Mucosa of descending colon (tissue), 3 donors: ENCODE results near the gene NAA38. TPM values are rescaled to one million over a fixed set of nuclear protein-coding genes. Genes with fewer than 3 reads are reported as not detected.
A peak's percentile ranks its signal among the peaks of the same experiment; 100 is the strongest.

Experiments used
- ATAC-seq: fragments of 200-7000 bp; cut with Tn5 transposase; one replicate; pipeline ENCODE4 v1.9.1; 2020; ENCODE audit warnings: mild to moderate bottlenecking, moderate library complexity
- DNase-seq, 3 donors: peaks; one replicate each; pipeline ENCODE4 v3.0.0-alpha.2; 2020
- H3K36me3 ChIP-seq: fragments of 200-600 bp; one replicate; pipeline ENCODE4 v1.8.0; 2021; ENCODE audit warnings: low read depth, mild to moderate bottlenecking
- H3K4me1 ChIP-seq: fragments of 200-600 bp; one replicate; pipeline ENCODE4 v1.8.0; 2021; ENCODE audit warnings: low read depth, mild to moderate bottlenecking
- H3K4me3 ChIP-seq: fragments of 200-600 bp; one replicate; pipeline ENCODE4 v1.8.0; 2021; ENCODE audit warnings: mild to moderate bottlenecking
- H3K9me3 ChIP-seq: fragments of 200-600 bp; one replicate; pipeline ENCODE4 v1.8.0; 2021; ENCODE audit warnings: mild to moderate bottlenecking
- CTCF ChIP-seq: fragments of 200-600 bp; IDR thresholded peaks from one replicate; pipeline ENCODE4 v1.8.0; 2022; ENCODE audit warnings: antibody characterized with exemption, mild to moderate bottlenecking
- intact Hi-C, 2 donors: fragments of 100-400 bp; cut with DNase I in 1 of 2; cut with micrococcal nuclease in 1 of 2; formaldehyde crosslinking; loops; one replicate each; pipeline versions ENCODE4 v1.11.0 to v1.11.1; 2022; cut with DNase I, micrococcal nuclease
- total RNA-seq, 3 donors: library from RNA; stranded (reverse); fragmentation: NEBNext Ultra II Directional in 2 of 3; extraction: Animal tissue kit (Norgen Biotek cat#: 25700) in 2 of 3; gene quantifications; one replicate each; pipeline versions ENCODE4 v1.2.1 to v1.2.4, GENCODE V29; 2021 to 2023
- donor health status: DM: no; HTN: no; CAD: no; lungs with moderate emphysema.
- donor health status: DM: no; HTN: no; CAD: no.
- donor health status: DM: no; HTN: yes; CAD: no.

NAA38 gene
- total RNA-seq, 3 donors from 2014 or later, result 51.2 to 73.5 (median 58.2) TPM

- no peaks in the 10 kb centered on the region for H3K36me3 ChIP-seq
- peaks cover 56% of the 10 kb centered on the region for H3K4me1 ChIP-seq
- intact Hi-C loops, result no loop called here
- DNase-seq, result no peak
- H3K4me3 ChIP-seq, result no peak overlapping the region
- no peak for TF ChIP-seq CTCF
- no peak for ATAC-seq
- H3K9me3 ChIP-seq, result no peaks in the 10 kb centered on the region
These were observed 16.5 kb downstream of the NAA38 start for GRCh38 chr17:7840875-7841274.

GRCh38 chr17:7840441-7840840, 16.9 kb downstream of the NAA38 start:
- TF ChIP-seq CTCF, result no peak
- ATAC-seq, result no peak
- Histone ChIP-seq H3K4me3 (no peak overlapping the region), H3K9me3 (no peaks in the 10 kb centered on the region), H3K36me3 (no peaks in the 10 kb centered on the region), H3K4me1 (peaks cover 52% of the 10 kb centered on the region)
- intact Hi-C loops, result no loop called here
- DNase-seq, result no peak

- intact Hi-C loops, result no loop called here
- Histone ChIP-seq H3K36me3 (no peaks in the 10 kb centered on the region), H3K4me3 (no peak overlapping the region), H3K4me1 (peaks cover 51% of the 10 kb centered on the region), H3K9me3 (no peaks in the 10 kb centered on the region)
- peak; percentile 19 to 47 (median 45) for DNase-seq
- ATAC-seq, result no peak
- TF ChIP-seq CTCF, result no peak
These were observed 17.5 kb downstream of the NAA38 start for GRCh38 chr17:7839876-7840261.

DNA sequence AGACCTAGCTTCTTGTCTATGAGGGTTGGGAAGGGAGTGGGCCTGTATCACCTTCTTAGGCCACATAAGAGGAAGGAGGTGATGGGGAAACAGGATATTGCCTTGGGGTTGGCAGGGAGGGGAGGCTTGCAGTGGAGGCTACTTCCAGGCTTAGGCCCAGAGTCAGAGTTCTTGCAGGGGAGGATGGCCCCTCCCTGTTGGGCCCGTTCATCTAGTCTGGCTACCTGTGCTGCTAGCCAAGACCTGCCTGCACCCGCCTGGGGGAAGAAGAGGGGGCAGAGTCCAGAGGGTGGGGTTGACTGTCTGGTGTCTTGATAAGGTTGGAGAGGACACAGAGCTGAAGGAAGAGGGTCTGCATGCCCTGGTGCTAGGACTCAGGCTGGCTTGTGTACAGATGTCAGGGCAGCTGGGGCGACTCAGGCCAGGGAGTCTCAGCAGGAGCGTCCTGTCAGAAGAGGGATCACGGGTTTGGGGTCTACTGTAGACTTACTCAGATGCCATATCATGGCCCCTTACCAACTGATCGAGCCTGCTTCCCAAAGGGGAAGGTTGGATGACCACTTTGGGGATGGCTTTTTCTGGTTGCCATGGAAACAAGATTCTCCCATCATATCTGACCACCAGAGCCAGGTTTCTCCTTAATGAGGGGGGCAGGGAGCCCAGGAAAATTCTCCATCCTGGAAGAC, 18.0 kb downstream of the NAA38 start:
- DNase-seq, result peak; percentile 86 to 94 (median 86)
- ATAC-seq, result peak; percentile 0
- Histone ChIP-seq H3K36me3 (no peaks in the 10 kb centered on the region), H3K4me1 (peaks cover 51% of the 10 kb centered on the region), H3K9me3 (no peaks in the 10 kb centered on the region), H3K4me3 (no peak overlapping the region)
- intact Hi-C loops, result no loop called here
- no peak for TF ChIP-seq CTCF

- ATAC-seq, result no peak
- Histone ChIP-seq H3K4me3 (no peak overlapping the region), H3K4me1 (peaks cover 54% of the 10 kb centered on the region), H3K36me3 (no peaks in the 10 kb centered on the region), H3K9me3 (no peaks in the 10 kb centered on the region)
- peak; percentile 65 to 74 (median 69) for DNase-seq
- TF ChIP-seq CTCF, result no peak
- intact Hi-C loops, result no loop called here
These were observed 19.0 kb downstream of the NAA38 start for GRCh38 chr17:7838090-7839075.
